ENCODE results near the gene PITHD1. TPM values are rescaled to one million over a fixed set of nuclear protein-coding genes. Genes with fewer than 3 reads are reported as not detected.

PITHD1 gene
- total RNA-seq, 2 experiments from 2014 or later: 110 to 111 TPM

DNA sequence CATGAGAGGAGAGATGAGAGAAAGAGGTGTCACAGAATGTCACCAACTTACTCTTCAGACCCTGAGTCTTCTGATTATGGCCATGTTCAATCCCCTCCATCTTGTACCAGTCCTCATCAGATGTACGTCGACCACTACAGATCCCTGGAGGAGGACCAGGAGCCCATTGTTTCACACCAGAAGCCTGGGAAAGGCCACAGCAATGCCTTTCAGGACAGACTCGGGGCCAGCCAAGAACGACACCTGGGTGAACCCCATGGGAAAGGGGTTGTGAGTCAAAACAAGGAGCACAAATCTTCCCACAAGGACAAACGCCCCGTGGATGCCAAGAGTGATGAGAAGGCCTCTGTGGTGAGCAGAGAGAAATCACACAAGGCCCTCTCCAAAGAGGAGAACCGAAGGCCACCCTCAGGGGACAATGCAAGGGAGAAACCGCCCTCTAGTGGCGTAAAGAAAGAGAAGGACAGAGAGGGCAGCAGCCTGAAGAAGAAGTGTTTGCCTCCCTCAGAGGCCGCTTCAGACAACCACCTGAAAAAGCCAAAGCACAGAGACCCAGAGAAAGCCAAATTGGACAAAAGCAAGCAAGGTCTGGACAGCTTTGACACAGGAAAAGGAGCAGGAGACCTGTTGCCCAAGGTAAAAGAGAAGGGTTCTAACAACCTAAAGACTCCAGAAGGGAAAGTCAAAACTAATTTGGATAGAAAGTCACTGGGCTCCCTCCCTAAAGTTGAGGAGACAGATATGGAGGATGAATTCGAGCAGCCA lies 27.0 kb upstream of the PITHD1 start:
- CTCF ChIA-PET: no interaction called here
- H3K27me3 ChIP-seq (ENCODE audit: control insufficient read depth in 1 of 2, insufficient read depth in 2 of 2, low read length in 2 of 2): no peaks in the 10 kb centered on the region
- POLR2A ChIA-PET: no interaction called here
- H3K36me3 ChIP-seq (ENCODE audit: insufficient read depth, low read length): peaks cover 78% of the 10 kb centered on the region
- TF ChIP-seq CTCF (IDR thresholded peaks at IDR 0.05): peak; percentile 35
- intact Hi-C loops (cut with DNase I, micrococcal nuclease): loop anchor here in 1 of 2 experiments (5.0 kb wide), 1 partner anchor 204 kb away; no protein-coding TSS in a partner anchor
- H3K27me3 Mint-ChIP-seq: no peaks in the 10 kb centered on the region
- no peaks in the 10 kb centered on the region for H3K9me3 Mint-ChIP-seq
- ATAC-seq (ENCODE audit: poor library complexity): no peak
- peak in 11 of 14 experiments; percentile 4 to 67 (median 8) for DNase-seq
- H3K27ac Mint-ChIP-seq: peak overlapping the region; percentile 33
- H3K27ac ChIP-seq (ENCODE audit: low read depth in 1 of 2, low read length in 2 of 2): no peak overlapping the region
- H3K9me3 ChIP-seq (ENCODE audit: control insufficient read depth in 1 of 2, insufficient read depth in 1 of 2, low read length in 2 of 2): no peaks in the 10 kb centered on the region
- H3K36me3 Mint-ChIP-seq (ENCODE audit: low read depth): peaks cover 89% of the 10 kb centered on the region
- H3K4me3 Mint-ChIP-seq: no peak overlapping the region
- no peak overlapping the region for H3K4me3 ChIP-seq (ENCODE audit: low read length)
- H3K4me1 ChIP-seq (ENCODE audit: insufficient read depth, low read length): no peaks in the 10 kb centered on the region
- peaks cover 32% of the 10 kb centered on the region for H3K4me1 Mint-ChIP-seq (ENCODE audit: low read depth)

GRCh38 chr1:23751815-23752200 lies 26.4 kb upstream of the PITHD1 start:
- DNase-seq (no peak), ATAC-seq (ENCODE audit: poor library complexity) (no peak)
- intact Hi-C loops (cut with DNase I, micrococcal nuclease): loop anchor here in 1 of 2 experiments (5.0 kb wide), 1 partner anchor 205 kb away; no protein-coding TSS in a partner anchor
- Mint-ChIP-seq H3K27me3 (no peaks in the 10 kb centered on the region), H3K36me3 (ENCODE audit: low read depth) (peaks cover 91% of the 10 kb centered on the region), H3K4me3 (no peak overlapping the region), H3K9me3 (no peaks in the 10 kb centered on the region), H3K27ac (peak overlapping the region; percentile 33), H3K4me1 (ENCODE audit: low read depth) (peaks cover 28% of the 10 kb centered on the region)
- CTCF ChIA-PET: no interaction called here
- no peak overlapping the region for H3K4me3 ChIP-seq (ENCODE audit: low read length)
- POLR2A ChIA-PET: no interaction called here
- H3K36me3 ChIP-seq (ENCODE audit: insufficient read depth, low read length): peaks cover 80% of the 10 kb centered on the region
- no peaks in the 10 kb centered on the region for H3K27me3 ChIP-seq (ENCODE audit: control insufficient read depth in 1 of 2, insufficient read depth in 2 of 2, low read length in 2 of 2)
- H3K4me1 ChIP-seq (ENCODE audit: insufficient read depth, low read length): no peaks in the 10 kb centered on the region
- TF ChIP-seq CTCF (IDR thresholded peaks at IDR 0.05): no peak
- H3K9me3 ChIP-seq (ENCODE audit: control insufficient read depth in 1 of 2, insufficient read depth in 1 of 2, low read length in 2 of 2): no peaks in the 10 kb centered on the region
- no peak overlapping the region for H3K27ac ChIP-seq (ENCODE audit: low read depth in 1 of 2, low read length in 2 of 2)

DNA sequence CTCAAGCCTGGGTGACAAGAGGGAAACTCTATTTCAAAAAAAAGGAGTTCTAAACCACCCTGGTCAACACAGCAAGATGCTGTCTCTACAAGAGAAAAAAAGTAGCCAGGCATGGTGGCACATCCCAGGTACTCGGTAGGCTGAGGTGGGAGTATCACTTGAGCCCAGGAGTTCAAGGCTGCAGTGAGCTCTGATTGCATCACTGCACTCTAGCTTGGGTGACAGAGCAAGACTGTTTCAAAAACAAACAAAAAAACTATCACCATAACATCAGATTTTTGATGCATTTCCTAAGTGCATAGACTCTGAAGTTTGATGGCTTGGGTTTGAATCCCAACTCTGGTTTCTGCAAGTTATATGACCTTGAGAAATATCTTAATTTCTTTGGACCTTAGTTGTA lies 25.3 kb upstream of the PITHD1 start:
- intact Hi-C loops (cut with DNase I, micrococcal nuclease): loop anchor here in 1 of 2 experiments (5.0 kb wide), 1 partner anchor 206 kb away; no protein-coding TSS in a partner anchor
- H3K4me3 Mint-ChIP-seq: no peak overlapping the region
- Histone ChIP-seq H3K9me3 (ENCODE audit: control insufficient read depth in 1 of 2, insufficient read depth in 1 of 2, low read length in 2 of 2) (no peaks in the 10 kb centered on the region), H3K27ac (ENCODE audit: low read depth in 1 of 2, low read length in 2 of 2) (no peak overlapping the region), H3K4me3 (ENCODE audit: low read length) (no peak overlapping the region), H3K36me3 (ENCODE audit: insufficient read depth, low read length) (peaks cover 88% of the 10 kb centered on the region), H3K27me3 (ENCODE audit: control insufficient read depth in 1 of 2, insufficient read depth in 2 of 2, low read length in 2 of 2) (no peaks in the 10 kb centered on the region), H3K4me1 (ENCODE audit: insufficient read depth, low read length) (no peaks in the 10 kb centered on the region)
- H3K27ac Mint-ChIP-seq: no peak overlapping the region
- H3K27me3 Mint-ChIP-seq: no peaks in the 10 kb centered on the region
- H3K4me1 Mint-ChIP-seq (ENCODE audit: low read depth): peaks cover 17% of the 10 kb centered on the region
- no peak for DNase-seq
- H3K36me3 Mint-ChIP-seq (ENCODE audit: low read depth): peaks cover 92% of the 10 kb centered on the region
- ChIA-PET CTCF (no interaction called here), POLR2A (interaction anchor here (3.1 kb wide), 1 partner anchor 9 kb away, joined by 13 read pairs; the partner anchor contains the start of gene ELOA)
- TF ChIP-seq CTCF (IDR thresholded peaks at IDR 0.05): no peak
- no peak for ATAC-seq (ENCODE audit: poor library complexity)
- no peaks in the 10 kb centered on the region for H3K9me3 Mint-ChIP-seq

All from CD4-positive, alpha-beta T cell (primary cell).